Measurements from ENCODE around the gene TPO. TPM values are rescaled to one million over a fixed set of nuclear protein-coding genes. Genes with fewer than 3 reads are reported as not detected.
A peak's percentile ranks its signal among the peaks of the same experiment; 100 is the strongest.
"Not testable (repeated sequence)": the region's sequence is repeated elsewhere in the genome, so short reads cannot be mapped to it uniquely, and the experiment has no call there.

The TPO gene
- total RNA-seq, result not detected

DNA sequence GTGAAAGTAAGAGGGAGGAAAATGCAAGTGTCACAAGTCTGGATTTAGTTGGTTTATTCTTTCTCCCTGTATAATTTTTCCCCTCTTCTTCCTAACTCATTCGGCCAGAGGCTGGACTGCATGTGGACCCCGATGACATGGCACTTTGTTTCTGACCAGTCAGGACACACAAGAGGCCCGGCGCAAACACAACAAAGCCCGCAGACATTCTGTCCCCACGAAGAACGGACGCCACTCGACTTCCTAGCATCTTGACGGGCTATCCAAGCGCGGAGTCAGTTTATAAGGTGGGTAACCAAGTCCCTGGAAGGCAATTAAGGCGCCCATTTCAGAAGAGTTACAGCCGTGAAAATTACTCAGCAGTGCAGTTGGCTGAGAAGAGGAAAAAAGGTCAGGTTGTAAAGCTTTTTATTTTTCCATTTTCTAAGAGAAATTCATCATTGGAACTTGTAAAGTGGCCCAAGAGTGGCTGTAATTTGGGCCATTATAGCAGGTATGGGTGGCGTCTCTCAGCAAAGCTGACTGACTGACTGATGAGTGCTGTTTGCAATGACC, at the start of gene TPO:
TSS of gene TPO (plus strand) at position 308 of the 555 bp plus-strand sequence. CDS start 946 bp downstream, outside the sequence.
- H3K4me3 Mint-ChIP-seq, result no peak within 1 kb of the TSS
- no peaks in the 10 kb centered on the region for H3K27me3 Mint-ChIP-seq (ENCODE audit: low read depth)
- ATAC-seq (replicated peaks in 1 of 2) (no peak), DNase-seq (no peak)
- no peak within 1 kb of the TSS for H3K27ac Mint-ChIP-seq
- no peaks in the 10 kb centered on the region for H3K9me3 Mint-ChIP-seq
- no peaks in the 10 kb centered on the region for H3K4me1 Mint-ChIP-seq (ENCODE audit: low read depth)
- no peaks in the 10 kb centered on the region for H3K36me3 Mint-ChIP-seq (ENCODE audit: insufficient read depth in 2 of 2)

DNA sequence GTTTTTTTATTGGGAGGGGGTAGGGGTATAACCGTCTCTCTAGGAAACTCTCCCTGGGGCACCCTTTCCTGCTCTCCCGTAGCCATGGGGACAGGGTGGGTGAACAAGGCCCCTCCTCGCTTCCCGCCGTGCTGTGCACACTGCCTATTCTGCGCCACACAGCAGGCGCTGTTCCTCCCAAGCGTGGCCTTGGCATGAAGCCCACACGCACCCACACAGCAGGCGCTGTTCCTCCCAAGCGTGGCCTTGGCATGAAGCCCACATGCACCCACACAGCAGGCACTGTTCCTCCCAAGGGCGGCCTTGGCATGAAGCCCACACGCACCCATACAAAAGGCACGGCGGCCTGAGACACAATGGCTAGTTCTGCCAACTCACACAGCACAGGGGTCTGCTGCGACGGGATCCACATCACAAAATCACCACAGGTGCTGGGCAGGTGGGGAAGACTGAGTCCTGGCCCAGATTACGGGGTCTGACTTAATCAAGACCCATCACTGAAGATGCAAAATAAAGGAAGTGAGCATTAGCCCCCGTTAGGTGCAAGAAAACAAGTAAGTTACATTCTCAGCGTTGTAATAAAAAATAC, 46.6 kb upstream of the TPO start:
- peaks cover 7% of the 10 kb centered on the region for H3K4me1 Mint-ChIP-seq (ENCODE audit: low read depth)
- ATAC-seq (replicated peaks in 1 of 2) (no peak), DNase-seq (peak in 1 of 2 donors; percentile 10)
- peaks cover 0 to 2% of the 10 kb centered on the region in 2 donors for H3K9me3 Mint-ChIP-seq
- no peak overlapping the region for H3K4me3 Mint-ChIP-seq
- H3K36me3 Mint-ChIP-seq (ENCODE audit: insufficient read depth in 2 of 2), result no peaks in the 10 kb centered on the region
- H3K27me3 Mint-ChIP-seq (ENCODE audit: low read depth), result no peaks in the 10 kb centered on the region
- H3K27ac Mint-ChIP-seq, result no peak overlapping the region

DNA sequence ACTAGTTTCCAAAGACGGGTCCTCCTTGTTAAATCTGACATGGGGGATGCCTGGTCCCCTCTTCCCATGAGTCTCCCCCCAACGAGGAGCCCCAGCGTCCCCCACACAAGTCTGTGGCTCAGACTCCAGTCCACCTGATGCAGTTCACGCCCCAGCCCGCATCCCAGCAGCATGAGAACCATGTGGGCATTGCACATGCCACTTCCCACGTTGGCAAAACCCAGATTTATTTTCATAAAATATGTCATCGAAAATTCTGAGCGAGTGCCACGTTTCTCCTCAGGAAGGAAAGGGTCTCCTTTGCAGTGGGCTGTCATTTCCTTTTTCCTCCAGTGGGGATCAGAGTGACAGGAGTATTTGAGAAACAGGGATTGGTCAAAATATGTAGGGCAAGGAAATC, 45.7 kb upstream of the TPO start:
- no peak overlapping the region for H3K27ac Mint-ChIP-seq
- no peak for DNase-seq
- no peak overlapping the region for H3K4me3 Mint-ChIP-seq
- peaks cover 7% of the 10 kb centered on the region for H3K4me1 Mint-ChIP-seq (ENCODE audit: low read depth)
- H3K36me3 Mint-ChIP-seq (ENCODE audit: insufficient read depth in 2 of 2), result no peaks in the 10 kb centered on the region
- H3K9me3 Mint-ChIP-seq, result peaks cover 0 to 2% of the 10 kb centered on the region in 2 donors
- H3K27me3 Mint-ChIP-seq (ENCODE audit: low read depth), result no peaks in the 10 kb centered on the region
- no peak for ATAC-seq (replicated peaks in 1 of 2)

DNA sequence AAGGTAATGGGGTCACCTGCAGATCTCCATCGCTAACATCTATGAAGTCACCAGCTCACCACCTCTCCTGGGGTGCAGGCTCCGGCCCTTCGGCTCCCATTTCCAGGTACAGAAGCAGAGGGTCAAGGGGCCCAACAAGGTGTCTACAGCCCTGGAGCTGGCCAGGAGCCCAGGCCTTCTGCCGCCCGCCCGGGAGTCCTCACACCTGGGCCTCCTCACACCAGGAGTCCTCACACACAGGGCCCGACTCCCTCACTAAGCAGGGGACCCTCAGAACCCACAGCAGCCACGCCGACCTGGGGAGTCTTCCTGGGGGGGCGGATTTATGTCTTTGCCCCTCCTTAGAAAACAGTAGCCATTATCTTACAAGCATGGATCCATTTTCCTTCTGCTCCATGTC, 43.4 kb upstream of the TPO start:
- no peak overlapping the region for H3K4me3 Mint-ChIP-seq
- H3K27me3 Mint-ChIP-seq (ENCODE audit: low read depth), result no peaks in the 10 kb centered on the region
- DNase-seq, result no peak
- H3K27ac Mint-ChIP-seq, result no peak overlapping the region
- no peak for ATAC-seq (replicated peaks in 1 of 2)
- no peaks in the 10 kb centered on the region for H3K9me3 Mint-ChIP-seq
- peaks cover 7% of the 10 kb centered on the region for H3K4me1 Mint-ChIP-seq (ENCODE audit: low read depth)
- H3K36me3 Mint-ChIP-seq (ENCODE audit: insufficient read depth in 2 of 2), result no peaks in the 10 kb centered on the region

DNA sequence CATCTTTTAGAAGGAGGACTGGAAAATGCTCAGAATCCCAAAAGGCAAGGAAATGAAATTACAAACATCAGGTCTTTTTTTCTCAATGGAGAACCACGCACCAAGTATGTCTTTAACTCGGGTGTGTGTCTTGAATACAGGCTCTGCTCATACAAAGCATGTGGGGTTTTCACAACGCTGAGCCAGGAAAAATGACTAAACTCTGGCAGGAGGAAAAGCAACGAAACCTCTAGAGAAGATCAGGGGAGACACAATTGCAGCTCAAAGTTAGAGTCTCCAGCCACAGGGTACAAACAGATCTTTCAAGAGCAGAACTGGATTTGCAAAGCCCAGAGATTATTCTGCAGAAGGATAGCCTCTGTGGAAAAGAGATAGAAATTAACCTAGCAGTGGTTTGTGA, 42.8 kb upstream of the TPO start:
- Mint-ChIP-seq H3K27me3 (ENCODE audit: low read depth) (no peaks in the 10 kb centered on the region), H3K4me3 (no peak overlapping the region), H3K27ac (no peak overlapping the region), H3K36me3 (ENCODE audit: insufficient read depth in 2 of 2) (no peaks in the 10 kb centered on the region), H3K4me1 (ENCODE audit: low read depth) (peaks cover 7% of the 10 kb centered on the region), H3K9me3 (no peaks in the 10 kb centered on the region)
- DNase-seq (no peak), ATAC-seq (replicated peaks in 1 of 2) (no peak)

DNA sequence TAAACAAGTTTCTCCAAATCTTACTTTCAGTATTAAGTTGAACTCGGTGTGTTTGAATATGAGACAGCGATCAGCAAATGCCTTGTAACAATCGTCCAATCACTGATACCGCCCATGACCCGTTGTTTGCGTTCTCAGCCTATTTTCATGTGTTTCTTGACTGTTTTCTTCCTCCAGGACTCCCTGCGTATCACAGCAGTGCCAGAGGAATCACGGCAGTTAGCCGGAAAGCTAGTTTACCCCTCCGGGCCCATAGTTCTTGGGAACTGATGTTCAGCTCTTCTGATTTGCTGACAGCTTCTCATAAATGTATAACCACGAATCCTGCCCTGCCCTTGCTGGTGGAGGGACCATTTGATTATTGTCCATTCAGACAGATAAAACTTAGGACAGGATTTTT, 42.2 kb upstream of the TPO start:
- Mint-ChIP-seq H3K4me3 (no peak overlapping the region), H3K4me1 (ENCODE audit: low read depth) (peaks cover 4% of the 10 kb centered on the region), H3K27ac (no peak overlapping the region), H3K9me3 (no peaks in the 10 kb centered on the region), H3K27me3 (ENCODE audit: low read depth) (no peaks in the 10 kb centered on the region), H3K36me3 (ENCODE audit: insufficient read depth in 2 of 2) (no peaks in the 10 kb centered on the region)
- ATAC-seq (replicated peaks in 1 of 2) (no peak), DNase-seq (no peak)

DNA sequence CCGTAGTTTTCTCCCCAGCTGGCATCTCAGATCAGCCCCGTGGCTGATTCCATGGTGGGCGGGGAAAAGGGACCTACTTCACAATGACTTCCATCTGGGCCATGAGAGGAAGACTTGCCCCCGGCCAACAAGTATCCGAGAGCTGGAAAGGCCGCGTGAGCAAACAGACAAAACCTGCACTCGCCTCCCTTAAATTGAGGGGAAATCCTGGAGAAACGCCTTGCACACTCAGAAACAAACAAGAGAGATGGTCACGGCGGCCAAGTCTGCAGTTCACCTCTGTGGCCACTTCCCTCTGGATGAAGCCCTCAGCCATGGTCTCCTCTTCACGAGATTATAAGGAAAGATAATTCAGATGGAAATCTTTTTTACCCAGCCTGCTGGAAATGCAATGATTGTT, 39.4 kb upstream of the TPO start:
- Mint-ChIP-seq H3K36me3 (ENCODE audit: insufficient read depth in 2 of 2) (no peaks in the 10 kb centered on the region), H3K27ac (no peak overlapping the region), H3K4me3 (no peak overlapping the region), H3K9me3 (no peaks in the 10 kb centered on the region), H3K27me3 (ENCODE audit: low read depth) (no peaks in the 10 kb centered on the region), H3K4me1 (ENCODE audit: low read depth) (no peaks in the 10 kb centered on the region)
- ATAC-seq (replicated peaks in 1 of 2) (no peak), DNase-seq (no peak)

DNA sequence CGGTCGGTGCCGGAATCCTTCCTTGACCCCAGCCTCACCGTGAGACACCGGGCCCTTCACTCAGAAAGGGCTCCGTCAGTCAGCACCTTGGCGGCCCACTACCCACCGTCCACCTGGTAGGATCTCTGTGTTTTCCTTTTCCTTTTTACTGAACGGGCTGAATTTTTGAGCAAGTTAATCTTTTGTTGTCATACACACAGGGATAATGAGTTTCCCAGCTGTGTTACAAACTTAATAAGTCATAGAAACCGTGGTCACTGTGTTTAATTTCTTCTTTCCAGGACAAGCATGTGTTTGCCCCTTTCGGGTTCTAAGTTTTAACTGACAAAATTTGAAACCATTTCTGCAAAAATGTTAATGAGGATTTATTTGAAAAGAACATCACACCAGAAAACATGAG, 39.0 kb upstream of the TPO start:
- H3K27ac Mint-ChIP-seq, result no peak overlapping the region
- no peak for DNase-seq
- H3K36me3 Mint-ChIP-seq (ENCODE audit: insufficient read depth in 2 of 2), result no peaks in the 10 kb centered on the region
- H3K4me3 Mint-ChIP-seq, result no peak overlapping the region
- ATAC-seq (replicated peaks in 1 of 2), result no peak
- H3K27me3 Mint-ChIP-seq (ENCODE audit: low read depth), result no peaks in the 10 kb centered on the region
- no peaks in the 10 kb centered on the region for H3K4me1 Mint-ChIP-seq (ENCODE audit: low read depth)
- no peaks in the 10 kb centered on the region for H3K9me3 Mint-ChIP-seq

DNA sequence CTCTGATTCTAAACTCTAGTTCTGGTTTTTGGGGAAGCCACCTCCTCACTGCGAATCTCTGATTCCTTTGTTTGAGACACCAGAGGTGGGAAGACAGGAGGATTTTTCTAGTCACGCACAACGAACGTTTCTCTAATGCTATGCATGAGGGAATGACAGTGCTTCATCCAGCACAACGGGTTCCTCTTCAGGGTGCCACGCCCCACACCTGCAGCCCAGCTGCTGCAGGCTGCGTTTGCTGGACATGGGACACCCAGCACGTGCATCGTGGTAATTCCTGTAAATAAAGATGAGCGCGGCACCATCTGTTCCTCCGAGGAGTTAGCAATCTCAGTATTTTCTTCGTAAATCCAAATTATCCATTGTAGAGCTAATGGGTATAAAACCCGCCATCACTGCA, 37.5 kb upstream of the TPO start:
- DNase-seq (no peak), ATAC-seq (replicated peaks in 1 of 2) (no peak)
- H3K4me3 Mint-ChIP-seq, result no peak overlapping the region
- H3K27ac Mint-ChIP-seq, result no peak overlapping the region
- H3K27me3 Mint-ChIP-seq (ENCODE audit: low read depth), result no peaks in the 10 kb centered on the region
- H3K36me3 Mint-ChIP-seq (ENCODE audit: insufficient read depth in 2 of 2), result no peaks in the 10 kb centered on the region
- H3K9me3 Mint-ChIP-seq, result no peaks in the 10 kb centered on the region
- no peaks in the 10 kb centered on the region for H3K4me1 Mint-ChIP-seq (ENCODE audit: low read depth)

DNA sequence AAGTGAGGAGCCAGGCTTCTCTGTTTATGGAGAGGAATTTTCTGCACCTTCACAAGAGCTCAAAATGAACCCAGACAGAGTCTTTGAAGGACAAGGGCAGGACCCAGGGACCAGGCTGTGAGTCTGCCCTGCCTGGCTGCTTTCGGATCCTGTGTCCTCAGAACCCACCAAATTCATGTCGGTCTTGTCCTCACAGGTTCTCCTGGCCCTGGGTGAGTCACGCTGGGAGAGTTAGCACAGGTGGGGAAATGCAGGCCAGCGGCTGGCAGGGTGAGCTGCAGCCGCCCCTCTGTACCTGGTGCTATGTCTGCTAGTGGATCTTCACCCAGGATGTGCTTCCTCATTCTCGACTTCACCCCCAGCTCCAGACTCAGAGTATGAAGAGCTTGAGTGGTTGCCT, 35.8 kb upstream of the TPO start:
- Mint-ChIP-seq H3K4me3 (no peak overlapping the region), H3K27me3 (ENCODE audit: low read depth) (no peaks in the 10 kb centered on the region), H3K4me1 (ENCODE audit: low read depth) (no peaks in the 10 kb centered on the region), H3K27ac (no peak overlapping the region), H3K36me3 (ENCODE audit: insufficient read depth in 2 of 2) (no peaks in the 10 kb centered on the region), H3K9me3 (no peaks in the 10 kb centered on the region)
- DNase-seq, result no peak
- no peak for ATAC-seq (replicated peaks in 1 of 2)

DNA sequence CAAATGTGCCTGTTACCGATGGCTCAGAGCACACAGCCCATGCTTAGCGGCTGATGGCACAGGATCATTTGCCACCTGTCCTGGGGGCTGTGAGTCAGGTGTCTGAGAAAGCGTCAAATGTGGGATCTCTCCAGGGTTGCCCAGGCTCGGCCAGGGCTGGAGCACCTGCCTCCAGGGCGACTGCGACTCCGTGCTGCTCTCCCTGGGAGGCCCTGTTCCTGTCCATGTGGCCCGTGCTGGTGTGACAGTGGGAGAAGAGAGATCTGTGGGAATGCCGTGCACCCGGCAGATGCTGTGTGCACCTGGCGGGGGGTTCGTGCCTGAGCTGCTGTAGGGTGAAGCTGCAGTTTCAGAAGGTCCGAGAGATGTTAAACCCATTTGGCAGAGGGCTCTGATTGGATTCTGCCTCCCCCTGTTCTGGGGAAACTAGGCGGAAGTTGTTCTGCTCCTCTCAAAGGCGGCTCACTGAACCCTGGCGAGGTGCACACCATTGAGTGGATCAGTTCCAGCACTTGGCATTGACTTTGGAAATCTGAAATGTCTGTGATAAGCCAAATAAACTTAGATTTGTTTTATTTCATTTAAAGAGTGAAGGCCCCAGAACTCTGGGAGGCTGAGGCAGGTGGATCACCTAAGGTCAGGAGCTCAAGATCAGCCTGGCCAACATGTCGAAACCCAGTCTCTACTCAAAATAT, 34.7 kb upstream of the TPO start:
- Mint-ChIP-seq H3K9me3 (peaks cover 0 to 1% of the 10 kb centered on the region in 2 donors), H3K27me3 (ENCODE audit: low read depth) (no peaks in the 10 kb centered on the region), H3K4me3 (no peak overlapping the region), H3K27ac (no peak overlapping the region), H3K36me3 (ENCODE audit: insufficient read depth in 2 of 2) (no peaks in the 10 kb centered on the region), H3K4me1 (ENCODE audit: low read depth) (no peaks in the 10 kb centered on the region)
- DNase-seq (no peak), ATAC-seq (replicated peaks in 1 of 2) (no peak)

DNA sequence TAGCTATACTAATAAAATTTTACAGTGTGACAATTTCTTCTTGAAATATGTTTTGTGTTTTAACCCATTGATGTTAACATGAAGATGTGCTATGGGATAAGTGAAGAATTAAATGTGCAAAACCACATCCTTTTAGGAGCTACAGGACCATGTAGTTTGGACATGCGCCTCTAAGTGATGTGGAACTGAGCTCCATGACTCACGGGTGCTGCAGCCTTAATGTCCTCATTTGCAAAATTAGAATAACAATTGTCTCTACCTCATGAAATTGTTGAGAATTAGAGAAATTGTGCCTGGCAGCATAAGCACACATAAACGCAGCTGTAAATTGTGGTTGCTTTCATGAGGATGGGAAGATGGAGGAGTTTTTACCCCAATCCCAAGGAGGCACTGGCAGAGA, 31.6 kb upstream of the TPO start:
- H3K36me3 Mint-ChIP-seq (ENCODE audit: insufficient read depth in 2 of 2), result no peaks in the 10 kb centered on the region
- ATAC-seq (replicated peaks in 1 of 2), result no peak
- H3K27me3 Mint-ChIP-seq (ENCODE audit: low read depth), result no peaks in the 10 kb centered on the region
- no peaks in the 10 kb centered on the region for H3K4me1 Mint-ChIP-seq (ENCODE audit: low read depth)
- peaks cover 3% of the 10 kb centered on the region in 2 donors for H3K9me3 Mint-ChIP-seq
- H3K27ac Mint-ChIP-seq, result no peak overlapping the region
- H3K4me3 Mint-ChIP-seq, result no peak overlapping the region
- no peak for DNase-seq

DNA sequence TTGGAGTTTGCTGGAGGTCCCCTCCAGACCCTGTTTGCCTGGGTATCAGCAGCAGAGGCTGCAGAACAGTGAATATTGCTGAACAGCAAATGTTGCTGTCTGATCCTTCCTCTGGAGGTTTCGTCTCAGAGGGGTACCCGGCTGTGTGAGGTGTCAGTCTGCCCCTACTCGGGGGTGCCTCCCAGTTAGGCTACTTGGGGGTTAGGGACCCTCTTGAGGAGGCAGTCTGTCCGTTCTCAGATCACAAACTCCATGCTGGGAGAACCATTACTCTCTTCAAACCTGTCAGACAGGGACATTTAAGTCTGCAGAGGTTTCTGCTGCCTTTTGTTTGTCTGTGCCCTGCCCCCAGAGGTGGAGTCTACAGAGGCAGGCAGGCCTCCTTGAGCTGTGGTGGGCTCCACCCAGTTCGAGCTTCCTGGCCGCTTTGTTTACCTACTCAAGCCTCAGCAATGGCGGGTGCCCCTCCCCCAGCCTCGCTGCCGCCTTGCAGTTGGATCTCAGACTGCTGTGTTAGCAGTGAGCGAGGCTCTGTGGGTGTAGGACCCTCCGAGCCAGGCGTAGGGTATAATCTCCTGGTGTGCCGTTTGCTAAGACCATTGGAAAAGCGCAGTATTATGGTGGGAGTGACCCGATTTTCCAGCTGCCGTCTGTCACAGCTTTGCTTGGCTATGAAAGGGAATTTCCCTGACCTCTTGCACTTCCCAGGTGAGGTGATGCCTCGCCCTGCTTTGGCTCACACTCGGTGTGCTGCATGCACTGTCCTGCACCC, 25.1 kb upstream of the TPO start:
- not testable (repeated sequence) for H3K36me3 Mint-ChIP-seq (ENCODE audit: insufficient read depth in 2 of 2); DNase-seq; H3K27me3 Mint-ChIP-seq (ENCODE audit: low read depth); ATAC-seq (replicated peaks in 1 of 2); H3K27ac Mint-ChIP-seq; H3K4me3 Mint-ChIP-seq; H3K9me3 Mint-ChIP-seq; H3K4me1 Mint-ChIP-seq (ENCODE audit: low read depth)

All from activated T-cell treated with anti-CD3 and anti-CD28 coated beads, Interleukin-2, amount 50 U/mL, for 72 hours (primary cell).